Smooth muscle cell (in vitro differentiated cells): ENCODE measurements around the gene MYO5A. TPM values are rescaled to one million over a fixed set of nuclear protein-coding genes. Genes with fewer than 3 reads are reported as not detected.
A peak's percentile ranks its signal among the peaks of the same experiment; 100 is the strongest.
"Not testable (repeated sequence)": the region's sequence is repeated elsewhere in the genome, so short reads cannot be mapped to it uniquely, and the experiment has no call there.

Experiments
- DNase-seq: peaks from one replicate; lab custom pipeline; 2025; ENCODE audit not compliant: unreplicated experiment; lab: John Stamatoyannopoulos, UW
- H2AFZ ChIP-seq: fragments of 200-600 bp; sonication (generic); 2 replicates; pipeline ENCODE4 v1.6.0; 2016; ENCODE audit warnings: antibody characterized with exemption, low read depth, mild to moderate bottlenecking
- H3F3A ChIP-seq: fragments of 200-600 bp; sonication (generic); 2 replicates; pipeline ENCODE4 v1.6.0; 2017; ENCODE audit warnings: antibody characterized with exemption, low read depth
- H3K27ac ChIP-seq: fragments of 200-600 bp; sonication (generic); 2 replicates; pipeline ENCODE4 v1.5.1; 2016; ENCODE audit warnings: low read depth, mild to moderate bottlenecking
- H3K27me3 ChIP-seq: fragments of 200-600 bp; sonication (generic); 2 replicates; pipeline ENCODE4 v1.6.1; 2016; ENCODE audit warnings: low read depth, mild to moderate bottlenecking
- H3K36me3 ChIP-seq: fragments of 200-600 bp; sonication (generic); 2 replicates; pipeline ENCODE4 v1.5.1; 2016; ENCODE audit warnings: low read depth
- H3K4me1 ChIP-seq: fragments of 200-600 bp; sonication (generic); 2 replicates; pipeline ENCODE4 v1.5.1; 2016; ENCODE audit warnings: low read depth
- H3K4me2 ChIP-seq: fragments of 200-600 bp; sonication (generic); 2 replicates; pipeline ENCODE4 v1.6.0; 2016; ENCODE audit warnings: mild to moderate bottlenecking
- H3K4me3 ChIP-seq: fragments of 200-600 bp; sonication (generic); 2 replicates; pipeline ENCODE4 v1.5.1; 2016; ENCODE audit warnings: mild to moderate bottlenecking
- H3K79me2 ChIP-seq: fragments of 200-600 bp; sonication (generic); 2 replicates; pipeline ENCODE4 v1.6.0; 2016; ENCODE audit warnings: low read depth, mild to moderate bottlenecking
- H3K9ac ChIP-seq: fragments of 200-600 bp; sonication (generic); 2 replicates; pipeline ENCODE4 v1.6.0; 2016; ENCODE audit warnings: low read depth
- H3K9me3 ChIP-seq: fragments of 200-600 bp; sonication (generic); replicated peaks from 2 replicates; pipeline ENCODE4 v1.5.1; 2016; ENCODE audit warnings: low read depth
- H4K20me1 ChIP-seq: fragments of 200-600 bp; sonication (generic); 2 replicates; pipeline ENCODE4 v1.6.0; 2016; ENCODE audit warnings: low read depth
- WGBS: methylation state at CpG from one replicate; pipeline ENCODE4 v1.1.7; 2016; ENCODE audit warnings: low lambda C conversion rate; 5-methylcytosine and 5-hydroxymethylcytosine counted together
- polyA plus RNA-seq: library from polyadenylated mRNA; unstranded; fragments of >200 nt; fragmentation: Nextera tagmentation; extraction: Ambion mirVana; gene quantifications from 2 replicates; pipeline ENCODE4 v1.2.1, GENCODE V29; 2016
- total RNA-seq: library from RNA; depleted of rRNA; stranded (reverse); fragments of >200 nt; gene quantifications from 2 replicates; pipeline ENCODE4 v1.2.3, GENCODE V29; 2014
- TF ChIP-seq, protein P1 (sequence below): fragments of 200-600 bp; sonication (generic); IDR thresholded peaks from 2 replicates; pipeline ENCODE4 v1.5.1; 2017; ENCODE audit warnings: borderline replicate concordance, mild to moderate bottlenecking, antibody characterized with exemption; ENCODE audit not compliant: insufficient read depth, poor library complexity, severe bottlenecking

Gene MYO5A
- total and polyA plus RNA-seq, 2 experiments from 2014 or later = 29.4 to 68.8 TPM

- H3K27ac ChIP-seq = no peak overlapping the region
- DNase-seq = no peak
- no peak overlapping the region for H2AFZ ChIP-seq
- no peaks in the 10 kb centered on the region for H3K9me3 ChIP-seq
- H3K4me3 ChIP-seq = no peak overlapping the region
- no peaks in the 10 kb centered on the region for H3F3A ChIP-seq
- H3K9ac ChIP-seq = no peak overlapping the region
- 97% methylated on average over 6 of the region's 6 CpGs for WGBS
- TF ChIP-seq, protein P1, sequence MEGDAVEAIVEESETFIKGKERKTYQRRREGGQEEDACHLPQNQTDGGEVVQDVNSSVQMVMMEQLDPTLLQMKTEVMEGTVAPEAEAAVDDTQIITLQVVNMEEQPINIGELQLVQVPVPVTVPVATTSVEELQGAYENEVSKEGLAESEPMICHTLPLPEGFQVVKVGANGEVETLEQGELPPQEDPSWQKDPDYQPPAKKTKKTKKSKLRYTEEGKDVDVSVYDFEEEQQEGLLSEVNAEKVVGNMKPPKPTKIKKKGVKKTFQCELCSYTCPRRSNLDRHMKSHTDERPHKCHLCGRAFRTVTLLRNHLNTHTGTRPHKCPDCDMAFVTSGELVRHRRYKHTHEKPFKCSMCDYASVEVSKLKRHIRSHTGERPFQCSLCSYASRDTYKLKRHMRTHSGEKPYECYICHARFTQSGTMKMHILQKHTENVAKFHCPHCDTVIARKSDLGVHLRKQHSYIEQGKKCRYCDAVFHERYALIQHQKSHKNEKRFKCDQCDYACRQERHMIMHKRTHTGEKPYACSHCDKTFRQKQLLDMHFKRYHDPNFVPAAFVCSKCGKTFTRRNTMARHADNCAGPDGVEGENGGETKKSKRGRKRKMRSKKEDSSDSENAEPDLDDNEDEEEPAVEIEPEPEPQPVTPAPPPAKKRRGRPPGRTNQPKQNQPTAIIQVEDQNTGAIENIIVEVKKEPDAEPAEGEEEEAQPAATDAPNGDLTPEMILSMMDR = no peak
- peaks cover 20% of the 10 kb centered on the region for H4K20me1 ChIP-seq
- H3K27me3 ChIP-seq = no peaks in the 10 kb centered on the region
- peaks cover 74% of the 10 kb centered on the region for H3K79me2 ChIP-seq
- H3K36me3 ChIP-seq = no peaks in the 10 kb centered on the region
- H3K4me2 ChIP-seq = no peak overlapping the region
- no peaks in the 10 kb centered on the region for H3K4me1 ChIP-seq
These were observed 80.4 kb downstream of the MYO5A start for GRCh38 chr15:52448011-52448890.

- no peak for DNase-seq
- Histone ChIP-seq H3K9ac (no peak overlapping the region), H3K9me3 (no peaks in the 10 kb centered on the region), H3K36me3 (no peaks in the 10 kb centered on the region), H2AFZ (no peak overlapping the region), H3K79me2 (peaks cover 61% of the 10 kb centered on the region), H4K20me1 (peaks cover 13% of the 10 kb centered on the region), H3K4me3 (no peak overlapping the region), H3K4me1 (peaks cover 6% of the 10 kb centered on the region), H3K27ac (no peak overlapping the region), H3K27me3 (no peaks in the 10 kb centered on the region), H3F3A (peaks cover 7% of the 10 kb centered on the region), H3K4me2 (no peak overlapping the region)
- WGBS = 96% methylated on average over 3 of the region's 3 CpGs
- TF ChIP-seq, protein P1 = no peak
These were observed 82.7 kb downstream of the MYO5A start for GRCh38 chr15:52445954-52446353.

- Histone ChIP-seq H2AFZ (no peak overlapping the region), H3K9me3 (no peaks in the 10 kb centered on the region), H4K20me1 (peaks cover 13% of the 10 kb centered on the region), H3K79me2 (peaks cover 60% of the 10 kb centered on the region), H3K4me1 (peaks cover 6% of the 10 kb centered on the region), H3F3A (peaks cover 7% of the 10 kb centered on the region), H3K9ac (no peak overlapping the region), H3K4me3 (no peak overlapping the region), H3K27me3 (no peaks in the 10 kb centered on the region), H3K27ac (peak overlapping the region; percentile 22), H3K36me3 (no peaks in the 10 kb centered on the region), H3K4me2 (no peak overlapping the region)
- TF ChIP-seq, protein P1 = no peak
- no peak for DNase-seq
- 73% methylated on average over 7 of the region's 7 CpGs for WGBS
These were observed 83.1 kb downstream of the MYO5A start for GRCh38 chr15:52445553-52445952.

- not testable (repeated sequence) for H3K9me3 ChIP-seq, H3F3A ChIP-seq, H3K4me3 ChIP-seq, H3K27ac ChIP-seq, H3K36me3 ChIP-seq, H3K4me2 ChIP-seq, DNase-seq, H2AFZ ChIP-seq, H3K9ac ChIP-seq, H3K27me3 ChIP-seq
- H3K4me1 ChIP-seq = peaks cover 11% of the 10 kb centered on the region
- WGBS = over 99% methylated on average over 6 of the region's 6 CpGs
- peaks cover 12% of the 10 kb centered on the region for H4K20me1 ChIP-seq
- peaks cover 51% of the 10 kb centered on the region for H3K79me2 ChIP-seq
These were observed 85.5 kb downstream of the MYO5A start for GRCh38 chr15:52443205-52443604.
